Karpas-422 (cell line): ENCODE measurements around the gene NPVF. TPM values are rescaled to one million over a fixed set of nuclear protein-coding genes. Genes with fewer than 3 reads are reported as not detected.

Experiments
- DNase-seq: peaks from one replicate; pipeline ENCODE4 v3.0.0-alpha.2; 2015
- H2AFZ ChIP-seq: fragments of 200-600 bp; sonication (generic); 2 replicates; pipeline ENCODE4 v1.6.1; 2014; ENCODE audit warnings: antibody characterized with exemption, low read length, mixed read lengths
- H3K27ac ChIP-seq: fragments of 200-600 bp; sonication (generic); 2 replicates; pipeline ENCODE4 v1.5.1; 2014; ENCODE audit warnings: mild to moderate bottlenecking, low read length, moderate library complexity
- H3K27me3 ChIP-seq: fragments of 200-600 bp; sonication (generic); 2 replicates; pipeline ENCODE4 v1.6.1; 2014; ENCODE audit warnings: low read length, mixed read lengths
- H3K36me3 ChIP-seq: fragments of 200-600 bp; sonication (generic); 2 replicates; pipeline ENCODE4 v1.6.1; 2014; ENCODE audit warnings: low read length, mixed read lengths; ENCODE audit not compliant: insufficient read depth
- H3K4me1 ChIP-seq: fragments of 200-600 bp; sonication (generic); 2 replicates; pipeline ENCODE4 v1.6.1; 2014; ENCODE audit warnings: mild to moderate bottlenecking, low read length, mixed read lengths
- H3K4me2 ChIP-seq: fragments of 200-600 bp; sonication (generic); 2 replicates; pipeline ENCODE4 v1.6.1; 2014; ENCODE audit warnings: low read length, low read depth, mild to moderate bottlenecking; ENCODE audit not compliant: poor library complexity, severe bottlenecking
- H3K4me3 ChIP-seq: fragments of 200-600 bp; sonication (generic); 2 replicates; pipeline ENCODE4 v1.5.1; 2014; ENCODE audit warnings: mild to moderate bottlenecking, antibody characterized with exemption, low read length, mixed read lengths
- H3K79me2 ChIP-seq: fragments of 200-600 bp; sonication (generic); 2 replicates; pipeline ENCODE4 v1.6.1; 2014; ENCODE audit warnings: mild to moderate bottlenecking, low read length, mixed read lengths
- H3K9ac ChIP-seq: fragments of 200-600 bp; sonication (generic); 2 replicates; pipeline ENCODE4 v1.6.0; 2014; ENCODE audit warnings: low read length
- H3K9me2 ChIP-seq: fragments of 200-600 bp; sonication (generic), shearing (Covaris generic); replicated peaks from 2 replicates; pipeline ENCODE4 v1.6.0; 2014; ENCODE audit warnings: mild to moderate bottlenecking, low read length, moderate library complexity; ENCODE audit not compliant: insufficient read depth
- H3K9me3 ChIP-seq: fragments of 300-700, 200-600 bp; sonication (generic); 2 replicates; pipeline ENCODE4 v1.6.1; 2014; ENCODE audit warnings: low read length, mixed read lengths
- H4K20me1 ChIP-seq: fragments of 200-600 bp; sonication (generic); 2 replicates; pipeline ENCODE4 v1.6.1; 2014; ENCODE audit warnings: mild to moderate bottlenecking, antibody characterized with exemption, low read length, low read depth; ENCODE audit not compliant: insufficient read depth
- total RNA-seq: library from RNA; depleted of rRNA; stranded (reverse); fragments of >200 nt; shearing (Covaris generic); gene quantifications from 2 replicates; pipeline ENCODE4 v1.2.3, GENCODE V29; 2014; ENCODE audit warnings: low replicate concordance

Gene NPVF
- total RNA-seq, 1 experiment from 2014 or later = not detected

- no peaks in the 10 kb centered on the region for H3K36me3 ChIP-seq
- no peak for DNase-seq
- no peaks in the 10 kb centered on the region for H3K9me2 ChIP-seq
- H3K27ac ChIP-seq = no peak overlapping the region
- H3K79me2 ChIP-seq = no peaks in the 10 kb centered on the region
- no peaks in the 10 kb centered on the region for H4K20me1 ChIP-seq
- H3K9me3 ChIP-seq = no peaks in the 10 kb centered on the region
- H3K4me2 ChIP-seq = no peak overlapping the region
- H3K4me3 ChIP-seq = no peak overlapping the region
- H3K9ac ChIP-seq = no peak overlapping the region
- no peaks in the 10 kb centered on the region for H3K4me1 ChIP-seq
- H3K27me3 ChIP-seq = no peaks in the 10 kb centered on the region
- no peak overlapping the region for H2AFZ ChIP-seq
Measured at GRCh38 chr7:25240896-25241295, 12.6 kb upstream of the NPVF start.

- H3K27ac ChIP-seq = no peak overlapping the region
- H3K9ac ChIP-seq = no peak overlapping the region
- H3K9me3 ChIP-seq = no peaks in the 10 kb centered on the region
- no peaks in the 10 kb centered on the region for H3K27me3 ChIP-seq
- H4K20me1 ChIP-seq = no peaks in the 10 kb centered on the region
- H3K4me1 ChIP-seq = no peaks in the 10 kb centered on the region
- no peaks in the 10 kb centered on the region for H3K36me3 ChIP-seq
- no peaks in the 10 kb centered on the region for H3K79me2 ChIP-seq
- DNase-seq = no peak
- no peak overlapping the region for H3K4me3 ChIP-seq
- H3K9me2 ChIP-seq = no peaks in the 10 kb centered on the region
- H2AFZ ChIP-seq = no peak overlapping the region
- H3K4me2 ChIP-seq = no peak overlapping the region
Measured at GRCh38 chr7:25240340-25240739, 12.1 kb upstream of the NPVF start.

- H3K27ac ChIP-seq = no peak overlapping the region
- H3K36me3 ChIP-seq = no peaks in the 10 kb centered on the region
- no peaks in the 10 kb centered on the region for H4K20me1 ChIP-seq
- no peak overlapping the region for H3K9ac ChIP-seq
- no peaks in the 10 kb centered on the region for H3K4me1 ChIP-seq
- no peaks in the 10 kb centered on the region for H3K79me2 ChIP-seq
- H3K9me2 ChIP-seq = no peaks in the 10 kb centered on the region
- H3K4me3 ChIP-seq = no peak overlapping the region
- no peak overlapping the region for H2AFZ ChIP-seq
- no peak for DNase-seq
- no peak overlapping the region for H3K4me2 ChIP-seq
- no peaks in the 10 kb centered on the region for H3K27me3 ChIP-seq
- H3K9me3 ChIP-seq = no peaks in the 10 kb centered on the region
Measured at GRCh38 chr7:25239888-25240287, 11.6 kb upstream of the NPVF start.

GRCh38 chr7:25238066-25238725, 9.9 kb upstream of the NPVF start:
- Histone ChIP-seq H3K36me3 (no peaks in the 10 kb centered on the region), H4K20me1 (no peaks in the 10 kb centered on the region), H3K27me3 (no peaks in the 10 kb centered on the region), H3K79me2 (no peaks in the 10 kb centered on the region), H3K4me2 (no peak overlapping the region), H2AFZ (no peak overlapping the region), H3K9me3 (no peaks in the 10 kb centered on the region), H3K4me1 (no peaks in the 10 kb centered on the region), H3K9ac (no peak overlapping the region), H3K27ac (no peak overlapping the region), H3K4me3 (no peak overlapping the region), H3K9me2 (no peaks in the 10 kb centered on the region)
- DNase-seq = no peak

GRCh38 chr7:25235471-25235870, 7.2 kb upstream of the NPVF start:
- Histone ChIP-seq H3K36me3 (no peaks in the 10 kb centered on the region), H2AFZ (no peak overlapping the region), H3K4me1 (no peaks in the 10 kb centered on the region), H3K9ac (no peak overlapping the region), H3K9me2 (no peaks in the 10 kb centered on the region), H4K20me1 (no peaks in the 10 kb centered on the region), H3K4me3 (no peak overlapping the region), H3K4me2 (no peak overlapping the region), H3K9me3 (no peaks in the 10 kb centered on the region), H3K27me3 (no peaks in the 10 kb centered on the region), H3K79me2 (no peaks in the 10 kb centered on the region), H3K27ac (no peak overlapping the region)
- no peak for DNase-seq

GRCh38 chr7:25234336-25234735, 6.0 kb upstream of the NPVF start:
- H3K36me3 ChIP-seq = no peaks in the 10 kb centered on the region
- no peak overlapping the region for H3K4me2 ChIP-seq
- H3K79me2 ChIP-seq = no peaks in the 10 kb centered on the region
- H3K9me3 ChIP-seq = no peaks in the 10 kb centered on the region
- no peaks in the 10 kb centered on the region for H3K9me2 ChIP-seq
- no peaks in the 10 kb centered on the region for H3K4me1 ChIP-seq
- no peak for DNase-seq
- no peak overlapping the region for H3K27ac ChIP-seq
- H4K20me1 ChIP-seq = no peaks in the 10 kb centered on the region
- H2AFZ ChIP-seq = no peak overlapping the region
- H3K9ac ChIP-seq = no peak overlapping the region
- H3K27me3 ChIP-seq = no peaks in the 10 kb centered on the region
- no peak overlapping the region for H3K4me3 ChIP-seq

- no peaks in the 10 kb centered on the region for H4K20me1 ChIP-seq
Measured at GRCh38 chr7:25223206-25223605, 5.1 kb downstream of the NPVF start.

GRCh38 chr7:25222666-25223065, 5.6 kb downstream of the NPVF start:
- H3K27me3 ChIP-seq = no peaks in the 10 kb centered on the region
- H4K20me1 ChIP-seq = no peaks in the 10 kb centered on the region
- H3K4me1 ChIP-seq = no peaks in the 10 kb centered on the region
- H3K4me2 ChIP-seq = no peak overlapping the region
- H3K4me3 ChIP-seq = no peak overlapping the region
- H3K79me2 ChIP-seq = no peaks in the 10 kb centered on the region
- H3K9ac ChIP-seq = no peak overlapping the region
- no peak overlapping the region for H3K27ac ChIP-seq
- H3K36me3 ChIP-seq = no peaks in the 10 kb centered on the region
- H3K9me3 ChIP-seq = no peaks in the 10 kb centered on the region
- H3K9me2 ChIP-seq = no peaks in the 10 kb centered on the region
- H2AFZ ChIP-seq = no peak overlapping the region
- DNase-seq = no peak

More at GRCh38 chr7:25223206-25223605, 5.1 kb downstream of the NPVF start:
- Histone ChIP-seq H3K4me1 (no peaks in the 10 kb centered on the region), H3K27me3 (no peaks in the 10 kb centered on the region), H3K9me3 (no peaks in the 10 kb centered on the region), H3K4me2 (no peak overlapping the region), H3K27ac (no peak overlapping the region), H3K4me3 (no peak overlapping the region), H2AFZ (no peak overlapping the region), H3K79me2 (no peaks in the 10 kb centered on the region), H3K9ac (no peak overlapping the region), H3K36me3 (no peaks in the 10 kb centered on the region), H3K9me2 (no peaks in the 10 kb centered on the region)
- no peak for DNase-seq
